H1 (cell line): ENCODE data around the gene CENPP.

ENCODE experiments used
- CREB1 ChIP-seq: IDR thresholded peaks from 2 replicates; pipeline ENCODE4 v1.6.1; 2012; ENCODE audit warnings: inconsistent platforms
- EGR1 ChIP-seq: IDR thresholded peaks from 2 replicates; pipeline ENCODE4 v1.6.1; 2011; ENCODE audit warnings: low read depth, low read length, borderline replicate concordance
- EP300 ChIP-seq, 2 experiments: IDR thresholded peaks; 1 replicate in 1 of 2; 2 replicates in 1 of 2; pipeline ENCODE4 v1.6.1; 2011 to 2012; ENCODE audit warnings: low read depth in 2 of 2, low read length in 2 of 2, mild to moderate bottlenecking in 2 of 2, borderline replicate concordance in 1 of 2, inconsistent platforms in 1 of 2, moderate library complexity in 1 of 2
- HDAC2 ChIP-seq, 2 experiments: fragments of 300-600 bp in 1 of 2; sonication (generic) in 1 of 2; IDR thresholded peaks; 2 replicates each; pipeline ENCODE4 v1.6.1; 2011 to 2012; ENCODE audit warnings: low read depth in 2 of 2, low read length in 2 of 2, mild to moderate bottlenecking in 2 of 2, moderate library complexity in 2 of 2, borderline replicate concordance in 1 of 2, inconsistent platforms in 1 of 2
- JUN ChIP-seq: IDR thresholded peaks from 2 replicates; pipeline ENCODE4 v1.6.1; 2011; ENCODE audit warnings: low read depth, mild to moderate bottlenecking, improper control_type of control experiment, low read length
- NRF1 ChIP-seq: IDR thresholded peaks from 2 replicates; pipeline ENCODE4 v1.6.1; 2011; ENCODE audit warnings: mild to moderate bottlenecking, low read depth, low read length, improper control_type of control experiment
- POLR2A ChIP-seq, 2 experiments: IDR thresholded peaks; 1 replicate in 1 of 2; 2 replicates in 1 of 2; pipeline ENCODE4 v1.6.1; 2011; ENCODE audit warnings: low read depth in 2 of 2, low read length in 2 of 2, mild to moderate bottlenecking in 2 of 2; ENCODE audit errors: control extremely low read depth in 1 of 2
- POLR2AphosphoS5 ChIP-seq: IDR thresholded peaks from 2 replicates; pipeline ENCODE4 v1.6.1; 2011; ENCODE audit warnings: low read depth, low read length
- TF ChIP-seq, protein P1 (sequence below): IDR thresholded peaks from 2 replicates; pipeline ENCODE4 v1.6.1; 2011; ENCODE audit warnings: low read depth, mild to moderate bottlenecking, low read length; ENCODE audit not compliant: insufficient read depth
- TF ChIP-seq, protein P2 (sequence below), 3 experiments: IDR thresholded peaks; 1 replicate in 2 of 3; 2 replicates in 1 of 3; pipeline versions ENCODE4 v1.5.1 to v1.6.1; 2011; ENCODE audit warnings: low read length in 3 of 3, mild to moderate bottlenecking in 3 of 3, inconsistent platforms in 2 of 3, low read depth in 1 of 3, moderate library complexity in 1 of 3; ENCODE audit not compliant: insufficient read depth in 1 of 3; ENCODE audit errors: control extremely low read depth in 1 of 3

DNA sequence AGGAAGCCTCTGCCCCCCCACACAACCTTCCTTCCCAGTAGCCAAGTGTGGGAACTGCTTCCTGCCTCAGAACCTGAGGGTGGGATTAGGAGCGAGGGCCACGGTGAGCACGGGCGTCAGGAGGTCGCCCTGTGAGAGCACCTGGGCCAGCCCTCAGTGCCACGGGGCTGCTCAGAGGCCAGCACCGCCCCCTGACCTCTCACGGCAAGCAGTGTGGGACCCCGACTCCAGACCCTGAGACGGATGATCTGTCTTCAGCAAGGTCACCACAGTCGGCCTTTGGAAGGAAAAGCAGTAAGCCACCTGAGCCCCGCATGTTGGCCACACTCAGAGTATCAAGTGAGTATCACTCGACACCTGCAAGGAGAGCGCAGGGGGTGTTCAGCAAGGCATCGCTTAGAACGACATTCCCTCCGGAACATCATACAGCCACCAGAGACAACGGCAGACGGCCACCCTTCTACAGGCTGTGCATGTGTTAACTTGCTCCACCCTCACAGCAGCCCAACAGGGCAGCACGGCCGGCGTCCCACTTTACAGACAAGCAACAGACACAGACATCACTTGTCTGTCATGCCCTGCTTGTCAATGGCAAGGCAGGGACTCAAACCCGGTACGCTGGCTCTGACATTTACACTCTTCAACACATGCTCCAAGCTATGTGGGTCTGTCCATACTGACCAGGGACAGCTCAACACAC, 294.0 kb downstream of the CENPP start:
- TF ChIP-seq EP300 (IDR thresholded peaks at IDR 0.05; ENCODE audit: borderline replicate concordance in 1 of 2, low read depth in 2 of 2, low read length in 2 of 2) (no peak), EGR1 (no peak), POLR2A (IDR thresholded peaks at IDR 0.05; ENCODE audit: control extremely low read depth in 1 of 2, low read depth in 2 of 2, low read length in 2 of 2) (no peak), POLR2AphosphoS5 (0 out of 2 replicates have a peak, but pooled peaks have one; percentile 1), HDAC2 (IDR thresholded peaks at IDR 0.05; ENCODE audit: borderline replicate concordance in 1 of 2, low read depth in 2 of 2, low read length in 2 of 2) (no peak), JUN (no peak), NRF1 (no peak), CREB1 (no peak)
- TF ChIP-seq, protein P1, sequence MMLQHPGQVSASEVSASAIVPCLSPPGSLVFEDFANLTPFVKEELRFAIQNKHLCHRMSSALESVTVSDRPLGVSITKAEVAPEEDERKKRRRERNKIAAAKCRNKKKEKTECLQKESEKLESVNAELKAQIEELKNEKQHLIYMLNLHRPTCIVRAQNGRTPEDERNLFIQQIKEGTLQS, result no peak
- TF ChIP-seq, protein P2, sequence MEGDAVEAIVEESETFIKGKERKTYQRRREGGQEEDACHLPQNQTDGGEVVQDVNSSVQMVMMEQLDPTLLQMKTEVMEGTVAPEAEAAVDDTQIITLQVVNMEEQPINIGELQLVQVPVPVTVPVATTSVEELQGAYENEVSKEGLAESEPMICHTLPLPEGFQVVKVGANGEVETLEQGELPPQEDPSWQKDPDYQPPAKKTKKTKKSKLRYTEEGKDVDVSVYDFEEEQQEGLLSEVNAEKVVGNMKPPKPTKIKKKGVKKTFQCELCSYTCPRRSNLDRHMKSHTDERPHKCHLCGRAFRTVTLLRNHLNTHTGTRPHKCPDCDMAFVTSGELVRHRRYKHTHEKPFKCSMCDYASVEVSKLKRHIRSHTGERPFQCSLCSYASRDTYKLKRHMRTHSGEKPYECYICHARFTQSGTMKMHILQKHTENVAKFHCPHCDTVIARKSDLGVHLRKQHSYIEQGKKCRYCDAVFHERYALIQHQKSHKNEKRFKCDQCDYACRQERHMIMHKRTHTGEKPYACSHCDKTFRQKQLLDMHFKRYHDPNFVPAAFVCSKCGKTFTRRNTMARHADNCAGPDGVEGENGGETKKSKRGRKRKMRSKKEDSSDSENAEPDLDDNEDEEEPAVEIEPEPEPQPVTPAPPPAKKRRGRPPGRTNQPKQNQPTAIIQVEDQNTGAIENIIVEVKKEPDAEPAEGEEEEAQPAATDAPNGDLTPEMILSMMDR (IDR thresholded peaks at IDR 0.05; ENCODE audit: control extremely low read depth in 1 of 3, insufficient read depth in 1 of 3, low read depth in 1 of 3, low read length in 3 of 3), result no peak
